ENCODE results near the gene SMC5. TPM values are rescaled to one million over a fixed set of nuclear protein-coding genes. Genes with fewer than 3 reads are reported as not detected.

SMC5 gene
- total RNA-seq, 1 experiment from 2014 or later: 27.5 TPM

DNA sequence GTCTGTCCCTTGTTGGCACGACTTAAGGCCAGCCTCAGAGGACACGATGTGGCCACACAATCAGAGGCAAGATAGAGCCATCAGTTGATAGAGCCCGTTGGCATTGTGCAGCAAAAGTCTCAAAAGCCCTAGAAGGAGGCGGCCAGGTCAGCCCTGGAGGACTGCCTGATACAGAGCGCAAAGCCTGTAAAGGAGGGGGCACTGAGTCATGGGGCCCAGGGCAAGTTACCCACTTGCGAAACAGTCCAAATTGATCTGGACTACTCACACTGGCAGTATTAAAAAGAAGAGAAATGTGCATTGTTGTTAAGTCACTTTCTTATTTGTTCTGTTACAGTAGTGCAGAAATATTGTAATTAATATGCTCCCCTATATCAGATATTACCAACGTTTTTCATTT, 104.2 kb downstream of the SMC5 start:
- Histone ChIP-seq H3K9me3 (ENCODE audit: control insufficient read depth in 1 of 2, insufficient read depth in 1 of 2, low read depth in 1 of 2, low read length in 2 of 2) (no peaks in the 10 kb centered on the region), H3K4me1 (ENCODE audit: control insufficient read depth in 1 of 2, insufficient read depth in 2 of 2, low read length in 2 of 2) (no peaks in the 10 kb centered on the region), H3K27ac (ENCODE audit: low read depth, low read length) (no peak overlapping the region), H3K36me3 (ENCODE audit: control insufficient read depth in 1 of 2, insufficient read depth in 2 of 2, low read length in 2 of 2) (no peaks in the 10 kb centered on the region), H3K4me2 (ENCODE audit: low read length) (no peak overlapping the region), H4K20me1 (ENCODE audit: insufficient read depth) (no peaks in the 10 kb centered on the region), H3K9ac (ENCODE audit: low read length) (no peak overlapping the region), H2AFZ (ENCODE audit: low read depth, low read length, poor library complexity, severe bottlenecking) (no peak overlapping the region), H3K79me2 (ENCODE audit: insufficient read depth, low read length) (no peaks in the 10 kb centered on the region), H3K4me3 (replicated peaks in 1 of 2; ENCODE audit: low read depth in 1 of 2, low read length in 2 of 2) (no peak overlapping the region), H3K27me3 (ENCODE audit: insufficient read depth, low read length) (no peaks in the 10 kb centered on the region), H3K9me2 (ENCODE audit: insufficient read depth) (no peaks in the 10 kb centered on the region)
- intact Hi-C loops (cut with micrococcal nuclease): loop anchor here (1.0 kb wide), 1 partner anchor 40 kb away; no protein-coding TSS in a partner anchor
- ATAC-seq (no peak), DNase-seq (ENCODE audit: low read depth, low spot score) (no peak)
- ChIA-PET POLR2A (no interaction called here), RAD21 (ENCODE audit: low non-redundant PET in 1 of 2, low total read pairs in 2 of 2, uncharacterized antibody in 2 of 2, unreplicated experiment in 2 of 2) (no interaction called here), CTCF (no interaction called here)
- BruUV-seq (replicated peaks): no TSS peak
- TF ChIP-seq, protein P1, sequence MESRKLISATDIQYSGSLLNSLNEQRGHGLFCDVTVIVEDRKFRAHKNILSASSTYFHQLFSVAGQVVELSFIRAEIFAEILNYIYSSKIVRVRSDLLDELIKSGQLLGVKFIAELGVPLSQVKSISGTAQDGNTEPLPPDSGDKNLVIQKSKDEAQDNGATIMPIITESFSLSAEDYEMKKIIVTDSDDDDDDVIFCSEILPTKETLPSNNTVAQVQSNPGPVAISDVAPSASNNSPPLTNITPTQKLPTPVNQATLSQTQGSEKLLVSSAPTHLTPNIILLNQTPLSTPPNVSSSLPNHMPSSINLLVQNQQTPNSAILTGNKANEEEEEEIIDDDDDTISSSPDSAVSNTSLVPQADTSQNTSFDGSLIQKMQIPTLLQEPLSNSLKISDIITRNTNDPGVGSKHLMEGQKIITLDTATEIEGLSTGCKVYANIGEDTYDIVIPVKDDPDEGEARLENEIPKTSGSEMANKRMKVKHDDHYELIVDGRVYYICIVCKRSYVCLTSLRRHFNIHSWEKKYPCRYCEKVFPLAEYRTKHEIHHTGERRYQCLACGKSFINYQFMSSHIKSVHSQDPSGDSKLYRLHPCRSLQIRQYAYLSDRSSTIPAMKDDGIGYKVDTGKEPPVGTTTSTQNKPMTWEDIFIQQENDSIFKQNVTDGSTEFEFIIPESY (IDR thresholded peaks at IDR 0.05; ENCODE audit: extremely low read depth, insufficient replicate concordance, low read length): no peak
- TF ChIP-seq SIN3A (IDR thresholded peaks at IDR 0.05; ENCODE audit: low read depth) (no peak), SP1 (IDR thresholded peaks at IDR 0.05; ENCODE audit: low read depth) (no peak), RAD21 (IDR thresholded peaks at IDR 0.05; ENCODE audit: low read depth) (no peak), EGR1 (IDR thresholded peaks at IDR 0.05; ENCODE audit: low read depth) (no peak), EZH2phosphoT487 (IDR thresholded peaks at IDR 0.05; ENCODE audit: borderline replicate concordance) (no peak), SRF (IDR thresholded peaks at IDR 0.05; ENCODE audit: low read depth) (no peak), ZFX (IDR thresholded peaks at IDR 0.05) (no peak), YY1 (IDR thresholded peaks at IDR 0.05; ENCODE audit: extremely low read depth, insufficient replicate concordance, low read depth, low read length) (no peak), CBX3 (IDR thresholded peaks at IDR 0.05; ENCODE audit: low read depth) (no peak), POLR2A (IDR thresholded peaks at IDR 0.05; ENCODE audit: borderline replicate concordance, extremely low read depth, insufficient read depth, insufficient read length) (no peak), ZNF274 (IDR thresholded peaks at IDR 0.05; ENCODE audit: low read depth, low read length) (no peak), CEBPB (IDR thresholded peaks at IDR 0.05; ENCODE audit: low read depth) (no peak)
- TF ChIP-seq, protein P2, sequence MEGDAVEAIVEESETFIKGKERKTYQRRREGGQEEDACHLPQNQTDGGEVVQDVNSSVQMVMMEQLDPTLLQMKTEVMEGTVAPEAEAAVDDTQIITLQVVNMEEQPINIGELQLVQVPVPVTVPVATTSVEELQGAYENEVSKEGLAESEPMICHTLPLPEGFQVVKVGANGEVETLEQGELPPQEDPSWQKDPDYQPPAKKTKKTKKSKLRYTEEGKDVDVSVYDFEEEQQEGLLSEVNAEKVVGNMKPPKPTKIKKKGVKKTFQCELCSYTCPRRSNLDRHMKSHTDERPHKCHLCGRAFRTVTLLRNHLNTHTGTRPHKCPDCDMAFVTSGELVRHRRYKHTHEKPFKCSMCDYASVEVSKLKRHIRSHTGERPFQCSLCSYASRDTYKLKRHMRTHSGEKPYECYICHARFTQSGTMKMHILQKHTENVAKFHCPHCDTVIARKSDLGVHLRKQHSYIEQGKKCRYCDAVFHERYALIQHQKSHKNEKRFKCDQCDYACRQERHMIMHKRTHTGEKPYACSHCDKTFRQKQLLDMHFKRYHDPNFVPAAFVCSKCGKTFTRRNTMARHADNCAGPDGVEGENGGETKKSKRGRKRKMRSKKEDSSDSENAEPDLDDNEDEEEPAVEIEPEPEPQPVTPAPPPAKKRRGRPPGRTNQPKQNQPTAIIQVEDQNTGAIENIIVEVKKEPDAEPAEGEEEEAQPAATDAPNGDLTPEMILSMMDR (IDR thresholded peaks at IDR 0.05 in 2 of 3, conservative IDR thresholded peaks at IDR 0.05 in 1 of 3; ENCODE audit: borderline replicate concordance in 1 of 3, insufficient read depth in 1 of 3, low read depth in 2 of 3, low read length in 2 of 3): no peak
- TF ChIP-seq, protein P3, sequence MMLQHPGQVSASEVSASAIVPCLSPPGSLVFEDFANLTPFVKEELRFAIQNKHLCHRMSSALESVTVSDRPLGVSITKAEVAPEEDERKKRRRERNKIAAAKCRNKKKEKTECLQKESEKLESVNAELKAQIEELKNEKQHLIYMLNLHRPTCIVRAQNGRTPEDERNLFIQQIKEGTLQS (IDR thresholded peaks at IDR 0.05): no peak
- TF ChIP-seq, protein P4, sequence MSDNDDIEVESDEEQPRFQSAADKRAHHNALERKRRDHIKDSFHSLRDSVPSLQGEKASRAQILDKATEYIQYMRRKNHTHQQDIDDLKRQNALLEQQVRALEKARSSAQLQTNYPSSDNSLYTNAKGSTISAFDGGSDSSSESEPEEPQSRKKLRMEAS (IDR thresholded peaks at IDR 0.05): no peak
- TF ChIP-seq, protein P5, sequence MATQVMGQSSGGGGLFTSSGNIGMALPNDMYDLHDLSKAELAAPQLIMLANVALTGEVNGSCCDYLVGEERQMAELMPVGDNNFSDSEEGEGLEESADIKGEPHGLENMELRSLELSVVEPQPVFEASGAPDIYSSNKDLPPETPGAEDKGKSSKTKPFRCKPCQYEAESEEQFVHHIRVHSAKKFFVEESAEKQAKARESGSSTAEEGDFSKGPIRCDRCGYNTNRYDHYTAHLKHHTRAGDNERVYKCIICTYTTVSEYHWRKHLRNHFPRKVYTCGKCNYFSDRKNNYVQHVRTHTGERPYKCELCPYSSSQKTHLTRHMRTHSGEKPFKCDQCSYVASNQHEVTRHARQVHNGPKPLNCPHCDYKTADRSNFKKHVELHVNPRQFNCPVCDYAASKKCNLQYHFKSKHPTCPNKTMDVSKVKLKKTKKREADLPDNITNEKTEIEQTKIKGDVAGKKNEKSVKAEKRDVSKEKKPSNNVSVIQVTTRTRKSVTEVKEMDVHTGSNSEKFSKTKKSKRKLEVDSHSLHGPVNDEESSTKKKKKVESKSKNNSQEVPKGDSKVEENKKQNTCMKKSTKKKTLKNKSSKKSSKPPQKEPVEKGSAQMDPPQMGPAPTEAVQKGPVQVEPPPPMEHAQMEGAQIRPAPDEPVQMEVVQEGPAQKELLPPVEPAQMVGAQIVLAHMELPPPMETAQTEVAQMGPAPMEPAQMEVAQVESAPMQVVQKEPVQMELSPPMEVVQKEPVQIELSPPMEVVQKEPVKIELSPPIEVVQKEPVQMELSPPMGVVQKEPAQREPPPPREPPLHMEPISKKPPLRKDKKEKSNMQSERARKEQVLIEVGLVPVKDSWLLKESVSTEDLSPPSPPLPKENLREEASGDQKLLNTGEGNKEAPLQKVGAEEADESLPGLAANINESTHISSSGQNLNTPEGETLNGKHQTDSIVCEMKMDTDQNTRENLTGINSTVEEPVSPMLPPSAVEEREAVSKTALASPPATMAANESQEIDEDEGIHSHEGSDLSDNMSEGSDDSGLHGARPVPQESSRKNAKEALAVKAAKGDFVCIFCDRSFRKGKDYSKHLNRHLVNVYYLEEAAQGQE (IDR thresholded peaks at IDR 0.05; ENCODE audit: low read depth): no peak
